GM10248 (cell line): Measurements from ENCODE around the gene RBM47.

Source experiments
- CTCF ChIA-PET: fragments of 300-600 bp; sonication (Branson Sonifier 250); formaldehyde crosslinking; extraction: SDS; loops from one replicate; lab custom pipeline; 2021; ENCODE audit warnings: antibody characterized with exemption; lab: Yijun Ruan, JAX
- POLR2A ChIA-PET: fragments of 350-650 bp; sonication (Branson Sonifier 250); formaldehyde crosslinking; extraction: SDS; loops from one replicate; lab custom pipeline; 2020; ENCODE audit warnings: antibody characterized with exemption; lab: Yijun Ruan, JAX
- DNase-seq: peaks from one replicate; pipeline ENCODE4 v3.0.0; 2012; ENCODE audit errors: extremely low spot score
- TF ChIP-seq, protein P1 (sequence below): IDR thresholded peaks from 2 replicates; pipeline ENCODE4 v1.5.1; 2012; ENCODE audit warnings: mild to moderate bottlenecking, low read depth; ENCODE audit errors: extremely low read depth, missing control alignments, control extremely low read depth

The RBM47 gene

GRCh38 chr4:40461062-40461461 lies 168.6 kb downstream of the RBM47 start:
- ChIA-PET POLR2A (no interaction called here), CTCF (interaction anchor here (2.0 kb wide), 1 partner anchor 19 kb away, joined by 5 read pairs; no protein-coding TSS in a partner anchor)
- no peak for DNase-seq
- TF ChIP-seq, protein P1, sequence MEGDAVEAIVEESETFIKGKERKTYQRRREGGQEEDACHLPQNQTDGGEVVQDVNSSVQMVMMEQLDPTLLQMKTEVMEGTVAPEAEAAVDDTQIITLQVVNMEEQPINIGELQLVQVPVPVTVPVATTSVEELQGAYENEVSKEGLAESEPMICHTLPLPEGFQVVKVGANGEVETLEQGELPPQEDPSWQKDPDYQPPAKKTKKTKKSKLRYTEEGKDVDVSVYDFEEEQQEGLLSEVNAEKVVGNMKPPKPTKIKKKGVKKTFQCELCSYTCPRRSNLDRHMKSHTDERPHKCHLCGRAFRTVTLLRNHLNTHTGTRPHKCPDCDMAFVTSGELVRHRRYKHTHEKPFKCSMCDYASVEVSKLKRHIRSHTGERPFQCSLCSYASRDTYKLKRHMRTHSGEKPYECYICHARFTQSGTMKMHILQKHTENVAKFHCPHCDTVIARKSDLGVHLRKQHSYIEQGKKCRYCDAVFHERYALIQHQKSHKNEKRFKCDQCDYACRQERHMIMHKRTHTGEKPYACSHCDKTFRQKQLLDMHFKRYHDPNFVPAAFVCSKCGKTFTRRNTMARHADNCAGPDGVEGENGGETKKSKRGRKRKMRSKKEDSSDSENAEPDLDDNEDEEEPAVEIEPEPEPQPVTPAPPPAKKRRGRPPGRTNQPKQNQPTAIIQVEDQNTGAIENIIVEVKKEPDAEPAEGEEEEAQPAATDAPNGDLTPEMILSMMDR = no peak

GRCh38 chr4:40458683-40459082 lies 171.0 kb downstream of the RBM47 start:
- ChIA-PET CTCF (interaction anchor here (1.2 to 1.6 kb wide), 3 partner anchors 12 to 71 kb away, joined by 3 to 5 read pairs (median 5); no protein-coding TSS in a partner anchor), POLR2A (no interaction called here)
- no peak for DNase-seq
- TF ChIP-seq, protein P1 = no peak

GRCh38 chr4:40458109-40458508 lies 171.6 kb downstream of the RBM47 start:
- CTCF ChIA-PET = interaction anchor here (1.4 kb wide), 1 partner anchor 11 kb away, joined by 5 read pairs; no protein-coding TSS in a partner anchor
- peak; percentile 37 for DNase-seq
- TF ChIP-seq, protein P1 = no peak
- POLR2A ChIA-PET = no interaction called here

DNA sequence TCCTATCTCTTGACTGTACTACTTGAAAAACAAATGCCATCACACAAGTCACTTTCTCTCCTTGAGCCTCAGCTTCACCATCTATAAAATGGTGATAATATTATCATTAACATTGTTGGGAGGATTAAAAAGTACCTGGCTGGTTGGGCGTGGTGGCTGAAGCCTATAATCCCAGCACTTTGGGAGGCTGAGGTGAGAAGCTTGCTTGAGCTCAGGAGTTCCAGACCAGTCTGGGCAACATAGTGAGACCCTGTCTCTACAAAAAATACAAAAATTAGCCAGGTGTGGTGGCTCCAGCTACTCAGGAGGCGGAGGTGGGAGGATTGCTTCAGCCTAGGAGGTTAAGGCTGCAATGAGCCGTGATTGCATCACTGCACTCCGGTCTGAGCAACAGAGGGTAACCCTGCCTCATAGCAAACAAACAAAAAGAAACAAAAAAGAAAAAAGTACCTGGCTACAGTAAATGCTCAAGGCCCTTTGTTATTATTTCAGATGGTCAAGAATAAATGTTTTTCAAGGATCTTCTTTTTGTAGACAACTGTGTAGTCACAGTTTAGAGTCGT lies 174.2 kb downstream of the RBM47 start:
- TF ChIP-seq, protein P1 = no peak
- ChIA-PET POLR2A (interaction anchor here (0.6 kb wide), 1 partner anchor 93 kb away, joined by 3 read pairs; no protein-coding TSS in a partner anchor), CTCF (no interaction called here)
- DNase-seq = no peak

DNA sequence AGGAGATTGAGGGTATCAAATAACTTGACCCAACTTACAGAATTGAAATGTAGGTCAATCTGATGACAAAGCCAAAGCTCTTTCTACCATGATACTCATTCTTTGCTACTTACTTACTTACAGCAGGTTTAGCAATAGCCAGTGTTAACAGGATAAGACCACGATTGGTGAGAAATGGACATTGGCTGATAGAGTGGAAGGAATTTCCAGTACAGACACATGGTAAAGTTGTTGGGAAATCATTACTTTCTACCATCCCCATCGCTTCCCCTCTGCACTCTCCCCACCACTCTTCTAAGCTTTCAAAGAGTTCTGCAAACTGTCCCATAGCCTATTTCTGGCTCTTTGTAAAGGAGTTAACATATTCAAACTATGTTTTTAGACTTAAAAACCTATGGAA lies 174.8 kb downstream of the RBM47 start:
- ChIA-PET CTCF (interaction anchor here (1.1 kb wide), 1 partner anchor 37 kb away, joined by 3 read pairs; no protein-coding TSS in a partner anchor), POLR2A (no interaction called here)
- TF ChIP-seq, protein P1 = no peak
- no peak for DNase-seq

DNA sequence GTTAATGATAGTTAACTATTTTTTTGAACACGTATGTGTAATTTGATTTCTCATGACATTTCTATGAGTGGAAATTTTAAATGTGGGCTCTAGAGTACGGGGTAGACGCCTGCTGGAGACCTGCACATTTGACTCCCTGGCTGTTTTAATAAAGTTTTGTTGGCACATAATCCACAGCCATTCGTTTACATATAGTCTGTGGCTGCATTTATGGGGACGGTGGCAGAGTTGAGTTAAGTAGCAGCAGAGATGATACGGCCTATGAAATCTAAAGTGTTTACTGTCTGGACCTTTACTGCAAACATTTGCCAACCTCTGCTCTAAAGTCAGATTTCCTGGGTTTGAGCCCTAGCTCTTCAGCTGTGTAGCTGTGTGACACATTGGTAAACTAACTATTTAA lies 175.8 kb downstream of the RBM47 start:
- ChIA-PET CTCF (interaction anchor here (1.1 to 1.5 kb wide), 2 partner anchors 9 to 38 kb away, joined by 3 to 4 read pairs; no protein-coding TSS in a partner anchor), POLR2A (no interaction called here)
- TF ChIP-seq, protein P1 = no peak
- DNase-seq = no peak
